Upper lobe of left lung (tissue), 6 donors: Measurements from ENCODE around the gene SLC12A8. TPM values are rescaled to one million over a fixed set of nuclear protein-coding genes. Genes with fewer than 3 reads are reported as not detected.

Experiments used
- ATAC-seq, 2 donors: fragments of 200-7000 bp; cut with Tn5 transposase; one replicate each; pipeline ENCODE4 v1.9.1; 2022; ENCODE audit warnings: mild to moderate bottlenecking in 2 of 2, moderate library complexity in 2 of 2; ENCODE audit not compliant: low FRiP score in 2 of 2
- DNase-seq, 2 donors: peaks; one replicate each; pipeline ENCODE4 v3.0.0-alpha.2; 2019 to 2020
- H3K27ac ChIP-seq, 4 donors: fragments of 200-600 bp; sonication (generic); one replicate each; pipeline ENCODE4 v1.5.1; 2016 to 2019
- H3K27me3 ChIP-seq, 4 donors: fragments of 200-600 bp; sonication (generic); one replicate each; pipeline ENCODE4 v1.5.1; 2017 to 2019
- H3K36me3 ChIP-seq, 4 donors: fragments of 200-600 bp; sonication (generic); one replicate each; pipeline ENCODE4 v1.5.1; 2016 to 2019
- H3K4me1 ChIP-seq, 4 donors: fragments of 200-600 bp; sonication (generic); one replicate each; pipeline ENCODE4 v1.5.1; 2018 to 2019
- H3K4me3 ChIP-seq, 4 donors: fragments of 200-600 bp; sonication (generic); one replicate each; pipeline ENCODE4 v1.5.1; 2017 to 2019; ENCODE audit warnings: mild to moderate bottlenecking in 2 of 4, moderate library complexity in 1 of 4
- H3K9me3 ChIP-seq, 4 donors: fragments of 200-600 bp; sonication (generic); one replicate each; pipeline ENCODE4 v1.5.1; 2018 to 2019
- EP300 ChIP-seq, 4 donors: sonication (generic); formaldehyde crosslinking; IDR thresholded peaks; one replicate each; pipeline ENCODE4 v1.5.1; 2017; ENCODE audit warnings: antibody characterized with exemption in 4 of 4, control low read depth in 2 of 4
- POLR2A ChIP-seq, 4 donors: fragments of 450-650 bp; IDR thresholded peaks; one replicate each; pipeline ENCODE4 v1.5.1; 2016 to 2017; ENCODE audit warnings: antibody characterized with exemption in 4 of 4, mild to moderate bottlenecking in 2 of 4
- POLR2AphosphoS5 ChIP-seq, 2 donors: sonication (generic); formaldehyde crosslinking; IDR thresholded peaks; one replicate each; pipeline ENCODE4 v1.5.1; 2017; ENCODE audit warnings: antibody characterized with exemption in 2 of 2
- WGBS, 2 donors: methylation state at CpG; one replicate each; pipeline ENCODE4 v1.1.5; 2017 to 2018; 5-methylcytosine and 5-hydroxymethylcytosine counted together
- total RNA-seq, 6 donors: library from RNA; depleted of rRNA in 4 of 6; stranded (reverse); fragments of >200 nt in 4 of 6; gene quantifications; one replicate each; pipeline versions ENCODE4 v1.1.0 to v1.2.1, GENCODE V29; 2016 to 2021
- TF ChIP-seq, protein P1 (sequence below), 6 experiments: fragments of 450-650 bp in 4 of 6; fragments of 200-600 bp in 2 of 6; sonication (generic) in 2 of 6; IDR thresholded peaks; one replicate each; pipeline ENCODE4 v1.5.1; 2016 to 2019; ENCODE audit warnings: antibody characterized with exemption in 6 of 6
- donor health status: DM: no; HTN: no; CAD: no; lungs with moderate emphysema.
- donor health status: DM: no; HTN: yes; CAD: no; lungs with severe emphysema.

SLC12A8 gene
- total RNA-seq, 6 donors from 2014 or later = 6.7 to 34.6 (median 15.0) TPM

DNA sequence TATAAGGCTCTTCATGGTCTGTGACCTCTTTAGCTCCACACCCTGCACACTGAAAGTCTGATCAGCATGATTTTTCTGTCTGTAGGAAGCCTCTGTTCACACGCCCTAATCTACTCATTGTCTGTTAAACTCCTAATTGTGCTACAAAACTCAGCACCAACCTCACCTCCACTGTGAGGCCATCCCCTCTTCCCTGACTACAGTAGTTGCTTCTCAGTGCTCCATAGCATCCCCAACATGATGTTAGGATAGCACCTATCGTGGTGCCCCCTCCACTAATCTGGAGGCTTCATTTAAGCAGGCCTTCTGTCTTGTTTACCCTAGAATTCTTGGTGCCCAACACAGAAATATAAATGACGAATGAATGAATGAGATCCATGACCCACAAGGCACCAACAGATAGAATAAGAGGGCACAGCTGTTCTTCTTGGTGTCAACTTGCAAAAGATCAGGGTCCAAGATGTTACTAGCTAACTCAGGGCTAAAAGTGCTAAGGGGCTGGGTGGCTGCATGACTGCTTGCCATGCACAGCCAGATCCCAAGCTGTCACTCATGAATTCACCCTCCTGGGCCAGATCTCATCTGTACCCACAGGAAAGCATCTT, 101.6 kb downstream of the SLC12A8 start:
- ATAC-seq = peak in 1 of 2 donors; percentile 37
- 87 to 89% methylated on average over 3 of the region's 3 CpGs for WGBS, 2 donors
- TF ChIP-seq POLR2AphosphoS5 (IDR thresholded peaks at IDR 0.05) (no peak), POLR2A (IDR thresholded peaks at IDR 0.05) (no peak), EP300 (IDR thresholded peaks at IDR 0.05) (no peak)
- H3K4me3 ChIP-seq = no peak overlapping the region
- H3K36me3 ChIP-seq = no peaks in the 10 kb centered on the region
- H3K27me3 ChIP-seq = no peaks in the 10 kb centered on the region
- DNase-seq = no peak
- no peak overlapping the region for H3K27ac ChIP-seq
- peaks cover 4 to 10% (median 6%) of the 10 kb centered on the region in 4 donors for H3K4me1 ChIP-seq
- H3K9me3 ChIP-seq = no peaks in the 10 kb centered on the region

DNA sequence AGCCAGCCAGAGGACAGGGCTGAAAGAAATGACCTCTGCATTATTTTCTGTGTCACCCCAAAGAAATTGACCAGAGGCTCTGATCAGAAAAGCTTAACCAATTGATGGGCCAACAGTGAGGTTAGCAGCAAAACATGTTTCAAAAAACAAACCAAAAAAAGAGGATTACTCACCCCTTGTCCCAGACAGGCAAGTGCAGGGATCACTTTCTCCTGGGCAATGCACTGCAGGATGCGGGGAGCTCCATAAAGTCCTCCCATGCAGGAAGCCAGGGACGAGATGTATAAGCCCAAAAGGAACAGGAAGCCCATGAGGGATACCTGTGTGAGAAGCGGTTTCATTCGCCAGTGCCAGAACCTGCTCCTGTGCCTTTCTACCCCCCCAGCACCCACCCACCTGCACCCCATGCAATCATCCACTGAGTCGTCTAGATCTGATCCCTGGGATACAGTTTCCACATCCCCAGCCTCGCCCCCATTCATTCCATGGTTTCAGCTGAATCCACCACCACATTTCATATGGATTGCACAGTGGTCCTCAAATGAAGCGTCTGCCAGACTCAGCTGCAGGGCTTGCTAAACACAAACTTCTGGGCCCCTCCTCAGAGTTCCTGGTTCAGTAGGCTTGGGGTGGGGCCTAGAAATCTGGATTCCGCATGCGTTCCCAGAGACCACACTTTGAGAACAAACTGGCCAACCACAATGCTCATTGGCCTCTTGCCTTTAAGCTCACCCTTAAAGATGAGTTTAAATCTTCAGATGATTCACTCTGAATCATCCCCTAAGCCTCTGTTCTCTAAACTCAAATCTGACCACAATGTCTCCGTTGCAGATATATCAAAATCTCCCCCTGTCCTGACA, 102.3 kb downstream of the SLC12A8 start:
- 86 to 94% methylated on average over 10 of the region's 10 CpGs for WGBS, 2 donors
- no peak for TF ChIP-seq POLR2AphosphoS5 (IDR thresholded peaks at IDR 0.05)
- no peak for TF ChIP-seq EP300 (IDR thresholded peaks at IDR 0.05)
- TF ChIP-seq, protein P1, sequence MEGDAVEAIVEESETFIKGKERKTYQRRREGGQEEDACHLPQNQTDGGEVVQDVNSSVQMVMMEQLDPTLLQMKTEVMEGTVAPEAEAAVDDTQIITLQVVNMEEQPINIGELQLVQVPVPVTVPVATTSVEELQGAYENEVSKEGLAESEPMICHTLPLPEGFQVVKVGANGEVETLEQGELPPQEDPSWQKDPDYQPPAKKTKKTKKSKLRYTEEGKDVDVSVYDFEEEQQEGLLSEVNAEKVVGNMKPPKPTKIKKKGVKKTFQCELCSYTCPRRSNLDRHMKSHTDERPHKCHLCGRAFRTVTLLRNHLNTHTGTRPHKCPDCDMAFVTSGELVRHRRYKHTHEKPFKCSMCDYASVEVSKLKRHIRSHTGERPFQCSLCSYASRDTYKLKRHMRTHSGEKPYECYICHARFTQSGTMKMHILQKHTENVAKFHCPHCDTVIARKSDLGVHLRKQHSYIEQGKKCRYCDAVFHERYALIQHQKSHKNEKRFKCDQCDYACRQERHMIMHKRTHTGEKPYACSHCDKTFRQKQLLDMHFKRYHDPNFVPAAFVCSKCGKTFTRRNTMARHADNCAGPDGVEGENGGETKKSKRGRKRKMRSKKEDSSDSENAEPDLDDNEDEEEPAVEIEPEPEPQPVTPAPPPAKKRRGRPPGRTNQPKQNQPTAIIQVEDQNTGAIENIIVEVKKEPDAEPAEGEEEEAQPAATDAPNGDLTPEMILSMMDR (IDR thresholded peaks at IDR 0.05) = no peak
- TF ChIP-seq POLR2A (IDR thresholded peaks at IDR 0.05) = no peak
- Histone ChIP-seq H3K4me3 (no peak overlapping the region), H3K27ac (no peak overlapping the region), H3K36me3 (no peaks in the 10 kb centered on the region), H3K4me1 (peaks cover 0 to 2% (median 0%) of the 10 kb centered on the region in 4 donors), H3K27me3 (no peaks in the 10 kb centered on the region), H3K9me3 (no peaks in the 10 kb centered on the region)
- ATAC-seq = peak in 1 of 2 donors; percentile 81
- DNase-seq = no peak

DNA sequence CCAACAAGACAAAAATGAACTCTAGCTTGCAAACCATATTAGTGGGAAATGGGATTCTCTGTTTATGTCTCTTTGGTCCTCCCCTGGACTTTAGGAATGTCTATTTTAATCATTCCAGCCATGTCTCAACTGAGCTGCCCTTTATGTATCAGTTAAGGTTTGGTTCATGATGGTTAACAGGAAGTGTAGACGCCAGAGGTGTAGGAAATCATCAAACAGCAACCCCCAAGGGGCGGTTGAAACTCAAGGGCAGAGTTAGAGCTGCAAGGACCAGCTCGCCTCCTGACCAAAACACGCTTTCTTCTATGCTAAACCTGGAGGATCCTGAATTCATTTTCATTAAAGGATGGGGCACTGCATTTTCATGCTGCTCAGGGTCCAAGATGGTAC, 103.0 kb downstream of the SLC12A8 start:
- no peaks in the 10 kb centered on the region for H3K9me3 ChIP-seq
- no peaks in the 10 kb centered on the region for H3K36me3 ChIP-seq
- H3K4me3 ChIP-seq = no peak overlapping the region
- no peak overlapping the region for H3K27ac ChIP-seq
- no peaks in the 10 kb centered on the region for H3K27me3 ChIP-seq
- TF ChIP-seq, protein P1 (IDR thresholded peaks at IDR 0.05) = no peak
- TF ChIP-seq POLR2A (IDR thresholded peaks at IDR 0.05) (no peak), POLR2AphosphoS5 (IDR thresholded peaks at IDR 0.05) (no peak), EP300 (IDR thresholded peaks at IDR 0.05) (no peak)
- no peaks in the 10 kb centered on the region for H3K4me1 ChIP-seq
- 85 to 93% methylated on average over 4 of the region's 4 CpGs for WGBS, 2 donors
- DNase-seq (no peak), ATAC-seq (no peak)

DNA sequence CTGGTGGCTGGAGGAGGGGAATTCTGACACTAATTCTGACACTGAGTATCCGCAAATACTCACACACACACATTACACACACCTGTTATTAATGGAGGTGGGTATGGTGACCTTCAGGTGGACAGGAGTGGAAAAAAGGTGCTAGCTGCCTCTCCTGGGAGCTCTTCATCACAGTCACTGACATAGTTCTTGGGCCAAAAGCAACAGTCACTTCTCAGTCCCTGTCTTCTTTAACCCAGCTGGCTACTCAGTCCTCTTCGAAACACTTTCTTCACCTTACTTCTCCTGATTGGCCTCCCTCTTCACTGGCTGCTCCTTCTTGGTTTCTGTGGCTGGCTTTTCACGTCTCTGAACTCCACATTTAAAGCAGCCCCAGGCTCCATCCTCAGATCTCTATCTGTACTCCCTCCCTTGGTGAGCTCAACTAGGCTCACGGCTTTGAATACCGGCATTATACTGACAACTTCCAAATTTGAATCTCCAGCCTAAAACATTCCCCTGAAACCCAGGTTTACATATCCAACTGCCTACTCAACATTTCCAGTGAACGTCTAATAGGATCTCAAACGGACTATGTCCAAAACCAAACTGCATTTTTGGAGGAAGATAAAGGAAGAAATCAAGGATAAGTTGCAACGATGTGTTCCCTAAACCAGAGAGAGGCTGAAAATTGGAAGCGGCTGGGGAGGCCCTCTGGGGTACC, 103.6 kb downstream of the SLC12A8 start:
- H3K27me3 ChIP-seq = no peaks in the 10 kb centered on the region
- ATAC-seq = no peak
- whole genome bisulfite sequencing, 2 donors = 92 to 95% methylated on average over 9 of the region's 9 CpGs
- H3K9me3 ChIP-seq = no peaks in the 10 kb centered on the region
- no peaks in the 10 kb centered on the region for H3K36me3 ChIP-seq
- H3K4me1 ChIP-seq = no peaks in the 10 kb centered on the region
- no peak for TF ChIP-seq POLR2A (IDR thresholded peaks at IDR 0.05)
- no peak for TF ChIP-seq EP300 (IDR thresholded peaks at IDR 0.05)
- TF ChIP-seq, protein P1 (IDR thresholded peaks at IDR 0.05) = no peak
- TF ChIP-seq POLR2AphosphoS5 (IDR thresholded peaks at IDR 0.05) = no peak
- DNase-seq = no peak
- H3K4me3 ChIP-seq = no peak overlapping the region
- no peak overlapping the region for H3K27ac ChIP-seq
